GM19238 (cell line): ENCODE results near the gene IMMP2L.

Experiments
- DNase-seq: peaks from one replicate; pipeline ENCODE4 v3.0.0; 2011; ENCODE audit warnings: low spot score; ENCODE audit not compliant: insufficient read length

IMMP2L gene

DNA sequence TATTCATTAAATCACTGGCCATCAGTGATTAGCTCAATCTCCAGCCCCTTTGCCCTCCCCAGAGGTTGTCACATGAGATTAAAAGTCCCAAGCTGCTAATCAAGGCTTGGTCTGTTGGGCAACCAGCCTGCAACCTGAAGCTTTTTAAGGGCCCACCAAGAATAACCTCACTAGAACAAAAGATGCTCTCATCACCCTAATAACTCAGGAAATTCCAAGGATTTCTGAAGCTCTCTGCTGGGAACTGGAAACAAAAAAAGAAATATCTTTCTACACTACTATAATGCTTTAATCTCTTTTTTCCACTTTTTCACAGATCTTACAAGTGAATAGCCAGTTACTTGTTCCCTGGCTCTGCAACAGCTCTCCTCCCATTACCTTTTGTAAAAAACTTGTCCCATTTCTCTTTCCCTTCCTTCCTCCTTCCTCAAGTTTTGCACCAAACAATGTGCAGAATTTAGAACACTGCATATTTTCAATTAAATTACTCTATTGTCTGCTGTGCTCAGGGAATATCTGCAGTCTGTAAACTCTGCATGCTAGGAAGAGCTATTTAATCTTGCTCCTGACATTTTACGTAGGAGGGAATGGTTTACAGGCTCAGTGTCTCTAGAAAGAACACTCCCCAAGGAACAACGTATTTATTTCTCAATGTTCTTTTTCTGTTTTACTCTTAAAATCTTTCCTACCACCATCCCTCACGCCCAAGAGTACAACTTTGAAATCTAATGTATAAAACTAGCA, 169.1 kb downstream of the IMMP2L start:
- no peak for DNase-seq

DNA sequence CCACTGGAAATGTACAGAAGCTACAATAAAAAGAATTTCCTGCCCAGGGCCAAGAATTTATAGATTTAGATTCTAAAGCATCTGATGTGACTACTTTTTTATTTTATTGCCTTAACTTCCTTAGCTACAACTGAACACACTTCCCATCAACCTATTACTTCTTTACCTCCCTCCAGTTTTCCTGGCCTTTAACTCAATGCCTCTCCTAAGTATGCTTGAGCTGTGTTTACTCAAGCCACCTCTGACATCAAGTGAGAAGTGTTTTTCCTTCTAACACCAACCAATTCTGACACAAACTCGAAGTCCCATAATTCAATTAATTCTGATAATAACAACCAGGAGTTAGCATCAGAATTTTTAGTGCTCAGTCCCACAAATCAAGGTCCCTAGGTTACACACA, 170.0 kb downstream of the IMMP2L start:
- no peak for DNase-seq

DNA sequence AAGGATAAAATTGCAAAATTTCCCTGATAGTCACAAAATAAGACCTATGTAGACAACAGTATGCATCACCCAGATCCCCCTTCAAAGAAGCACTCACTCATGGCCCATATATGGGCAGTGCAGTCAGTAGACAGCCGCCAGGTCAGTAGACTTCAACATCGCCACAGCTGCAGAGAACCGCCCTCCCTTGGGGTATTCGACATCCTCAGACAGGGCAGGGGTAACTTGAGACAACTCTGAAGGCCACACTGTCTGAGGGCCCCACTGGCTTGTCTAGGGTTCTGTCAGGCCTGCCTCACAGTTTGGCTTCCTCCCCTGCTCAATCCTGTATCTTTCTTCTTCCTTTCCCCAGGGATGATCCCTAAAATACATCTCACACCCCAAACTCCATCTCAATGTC, 172.3 kb downstream of the IMMP2L start:
- no peak for DNase-seq

DNA sequence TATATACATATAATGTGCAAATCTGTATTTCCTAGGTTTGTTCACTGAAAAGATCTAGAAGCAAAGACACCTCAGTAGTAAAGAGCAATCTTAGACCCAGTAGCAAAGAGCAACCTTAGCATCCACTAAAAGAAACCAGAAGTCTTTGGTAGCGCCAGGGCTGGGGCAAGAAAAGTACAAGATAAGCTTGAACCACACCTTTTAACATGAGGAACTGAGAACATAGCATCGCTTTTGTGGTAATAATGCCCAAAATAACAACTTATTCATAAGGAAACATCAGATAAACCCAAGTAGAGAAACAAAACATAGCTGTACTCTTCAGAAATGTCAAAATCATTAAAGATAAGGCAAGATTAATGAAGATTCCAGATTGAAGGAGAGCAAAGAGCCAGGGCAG, 173.4 kb downstream of the IMMP2L start:
- no peak for DNase-seq

DNA sequence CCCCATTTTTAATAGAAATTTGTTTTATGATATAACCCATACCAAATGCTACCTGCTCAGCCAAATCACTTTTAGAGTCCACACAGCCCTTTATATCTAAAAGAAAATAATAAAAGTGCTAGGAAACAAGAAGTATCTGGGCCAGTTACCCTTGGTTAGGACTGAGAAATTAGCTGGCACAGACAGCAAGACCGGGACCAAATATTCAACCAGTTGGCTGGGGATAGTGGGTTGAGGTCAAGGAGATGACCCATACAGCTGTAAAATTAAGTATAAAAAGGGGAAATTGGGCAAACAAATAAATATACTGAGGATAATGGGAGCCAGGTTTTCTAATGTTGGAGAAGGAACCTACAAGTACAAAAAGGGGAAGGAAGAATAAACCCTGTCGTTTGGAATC, 174.3 kb downstream of the IMMP2L start:
- DNase-seq: no peak

DNA sequence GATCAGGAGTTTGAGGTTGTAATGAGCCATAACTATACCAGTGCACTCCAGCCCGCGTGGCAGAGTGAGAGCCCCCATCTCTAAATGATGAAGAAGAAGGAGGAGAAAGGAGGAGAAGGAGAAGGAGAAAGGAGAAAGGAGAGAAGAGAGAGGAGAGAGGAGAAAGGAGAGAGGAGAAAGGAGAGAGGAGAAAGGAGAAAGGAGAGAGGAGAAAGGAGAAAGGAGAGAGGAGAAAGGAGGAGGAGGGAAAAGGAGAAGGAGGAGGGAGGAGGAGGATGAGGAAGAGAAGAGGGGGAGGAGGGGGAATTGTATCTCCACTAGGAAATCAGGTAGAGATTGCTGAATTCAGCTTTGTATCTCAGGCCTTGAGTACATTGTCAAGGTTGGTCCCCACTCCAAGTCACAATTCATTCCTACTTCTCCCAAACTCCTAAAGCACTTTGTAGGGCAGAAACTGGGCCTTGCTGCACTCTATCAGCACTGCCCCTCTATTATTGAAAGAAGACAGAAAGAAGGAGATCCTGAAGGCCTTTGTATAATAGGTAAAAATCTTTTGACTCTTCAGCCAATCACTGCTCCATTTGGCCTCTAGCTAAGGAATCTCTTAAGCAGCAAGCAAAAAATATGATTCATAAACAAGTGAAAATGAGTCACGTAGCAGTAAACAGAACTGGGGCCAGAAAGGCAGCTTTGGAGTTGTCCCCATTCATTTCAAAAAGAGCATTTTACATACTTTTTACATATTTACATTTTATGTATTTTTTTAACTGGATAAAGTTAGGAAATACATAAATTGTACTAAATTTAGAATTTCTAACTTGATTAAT, 178.0 kb downstream of the IMMP2L start:
- DNase-seq: no peak

DNA sequence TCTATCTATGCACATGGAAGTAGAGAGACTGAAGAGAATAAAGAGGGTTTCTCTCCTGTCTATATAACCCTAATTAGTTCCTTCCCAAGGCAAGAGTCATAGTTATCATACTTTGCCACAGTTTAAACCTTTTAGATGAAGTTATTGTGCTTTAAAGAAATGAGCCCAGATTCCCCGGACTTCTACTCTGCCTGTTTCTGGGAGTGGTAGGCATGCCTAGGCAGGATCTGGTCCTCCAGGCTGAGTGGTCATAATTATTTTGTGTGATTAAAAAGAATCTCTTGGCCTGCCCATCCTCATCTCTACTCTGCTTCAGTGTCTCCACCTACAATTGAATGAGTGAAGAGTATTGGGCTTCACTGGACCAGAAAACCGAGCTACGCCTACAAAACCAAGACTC, 179.2 kb downstream of the IMMP2L start:
- DNase-seq: no peak

DNA sequence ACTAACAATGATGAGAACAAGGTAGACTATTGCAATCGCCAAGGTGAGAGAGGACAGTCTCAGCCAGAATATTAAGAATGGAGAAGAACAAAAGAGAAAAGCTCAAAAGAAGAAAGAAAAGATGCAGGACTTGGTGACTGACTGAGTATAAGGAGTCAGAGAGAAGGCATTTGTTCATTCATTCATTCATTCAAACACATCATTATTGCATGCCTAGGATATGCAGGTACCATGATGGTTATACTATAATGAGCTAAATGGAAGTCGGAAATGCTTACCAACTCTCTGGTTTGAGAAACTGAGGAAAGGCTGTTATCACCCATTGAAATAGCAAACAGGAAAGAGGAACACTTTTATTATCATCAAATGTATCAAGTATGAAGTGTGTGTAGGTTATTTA, 180.7 kb downstream of the IMMP2L start:
- no peak for DNase-seq

DNA sequence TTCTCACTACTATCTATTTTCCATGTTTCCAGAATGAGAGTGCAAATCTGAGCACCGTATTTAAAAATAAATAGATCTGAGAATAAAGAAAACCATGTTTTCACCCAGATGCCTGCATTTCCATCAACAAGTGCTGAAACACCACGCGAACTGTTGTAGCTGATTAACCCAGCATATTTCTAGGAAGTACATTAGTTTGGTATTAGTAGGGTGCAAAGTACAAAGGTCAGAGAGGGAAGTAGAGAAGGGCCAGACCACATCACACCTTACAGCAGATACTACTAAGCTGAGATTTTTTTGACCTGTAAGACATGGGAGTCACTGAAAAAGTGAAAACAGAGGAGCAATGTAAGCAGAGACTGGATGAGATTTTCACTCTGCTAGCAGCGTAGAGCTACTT, 181.3 kb downstream of the IMMP2L start:
- no peak for DNase-seq

DNA sequence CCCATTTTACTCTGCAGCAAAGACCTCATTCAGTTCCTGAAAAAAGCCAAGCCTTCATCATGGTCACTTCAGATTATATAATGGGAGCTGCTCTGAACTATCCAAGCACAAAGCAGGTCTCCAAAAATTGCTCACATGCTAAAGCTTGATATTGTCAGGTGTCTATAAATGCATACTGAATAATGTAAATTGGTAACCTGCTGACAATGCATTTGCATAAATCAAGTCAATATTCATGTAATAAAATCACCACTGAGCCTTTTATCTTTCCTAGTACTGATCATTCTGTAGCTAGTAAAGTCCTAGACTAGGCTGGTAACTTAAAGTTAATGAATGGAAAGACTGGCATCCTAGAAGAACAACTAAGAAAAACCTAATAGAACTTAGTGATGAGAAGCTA, 188.3 kb downstream of the IMMP2L start:
- no peak for DNase-seq

DNA sequence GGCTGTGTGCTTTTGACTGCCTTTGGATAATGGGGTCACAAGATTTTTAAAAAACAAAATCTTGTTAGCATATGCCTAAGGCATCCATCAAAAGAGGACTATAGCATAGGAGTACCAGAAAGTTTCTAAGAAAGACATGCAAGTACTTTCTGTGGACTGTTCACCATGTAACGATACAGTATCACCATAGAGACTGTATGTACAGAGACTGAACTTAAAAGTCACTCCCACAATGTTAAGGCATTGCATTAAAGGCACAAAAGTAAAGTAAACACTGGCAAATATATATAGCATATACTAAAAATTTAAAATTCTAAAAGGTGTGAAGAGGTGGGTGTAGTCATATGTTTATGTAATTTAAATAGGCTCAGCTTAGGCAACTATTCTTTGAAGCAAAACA, 190.9 kb downstream of the IMMP2L start:
- no peak for DNase-seq

DNA sequence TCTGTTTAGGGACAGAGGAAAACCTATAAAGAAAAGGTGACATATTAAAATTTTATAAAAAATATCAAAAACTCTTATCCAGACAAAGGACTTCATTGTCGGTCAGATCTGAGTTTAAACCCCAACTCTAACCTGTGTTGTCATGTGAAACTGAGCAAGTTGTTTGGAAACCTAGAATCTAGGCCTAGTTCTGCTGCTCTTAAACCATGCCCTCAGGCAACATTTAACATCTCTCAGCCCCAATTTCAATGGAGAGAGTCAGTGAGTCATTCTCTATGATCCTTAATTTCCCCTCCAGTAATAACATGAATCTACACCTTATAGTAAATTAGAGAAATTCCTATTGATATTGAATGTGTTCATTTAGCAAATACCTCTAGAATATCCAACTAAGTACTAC, 192.3 kb downstream of the IMMP2L start:
- no peak for DNase-seq

DNA sequence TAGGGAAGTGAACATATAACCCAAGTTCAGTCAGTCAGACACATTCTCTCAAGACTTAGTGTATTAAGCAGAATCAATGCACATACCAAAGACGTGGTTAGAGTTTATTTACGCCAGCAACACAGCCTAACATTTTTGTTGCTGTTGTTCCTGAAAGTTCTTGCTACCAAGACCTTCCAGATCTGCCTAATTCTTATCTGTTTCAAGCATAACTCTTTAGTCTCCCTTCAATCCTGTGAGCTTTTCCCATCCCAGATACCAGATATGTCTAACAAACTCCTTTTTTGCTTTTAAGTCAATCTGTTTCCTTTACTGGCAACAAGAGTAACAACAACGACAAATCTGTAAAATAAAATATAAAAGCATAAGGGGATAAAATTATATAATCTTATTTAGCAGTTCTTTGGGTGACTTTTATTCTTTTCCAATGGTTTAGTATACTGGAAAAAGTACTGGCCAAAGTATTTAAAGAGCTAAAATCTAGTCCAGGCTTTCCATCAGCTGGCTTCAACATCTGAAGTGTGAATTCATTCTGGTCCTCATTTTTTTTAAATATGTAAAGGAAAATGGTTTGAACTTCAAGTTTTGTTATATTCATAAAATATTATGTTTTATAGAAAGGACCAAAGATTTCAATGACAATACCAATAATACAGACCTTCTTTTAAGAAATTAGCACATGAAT, 193.8 kb downstream of the IMMP2L start:
- no peak for DNase-seq

DNA sequence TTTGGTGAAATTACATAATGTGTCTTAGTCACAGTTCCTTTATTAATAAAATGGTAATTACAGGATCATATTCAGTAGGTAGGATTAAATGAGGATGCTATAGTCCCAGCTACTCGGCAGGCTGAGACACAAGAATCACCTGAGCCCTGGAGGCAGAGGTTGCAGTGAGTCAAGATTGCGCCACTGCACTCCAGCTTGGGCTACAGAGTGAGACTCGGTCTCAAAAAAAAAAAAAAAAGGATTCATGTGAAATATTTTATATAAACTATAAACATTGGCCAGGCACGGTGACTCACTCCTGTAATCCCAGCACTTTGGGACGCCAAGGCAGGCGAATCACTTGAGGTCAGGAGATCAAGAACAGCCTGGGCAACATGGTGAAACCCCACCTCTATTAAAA, 197.9 kb downstream of the IMMP2L start:
- DNase-seq: no peak

DNA sequence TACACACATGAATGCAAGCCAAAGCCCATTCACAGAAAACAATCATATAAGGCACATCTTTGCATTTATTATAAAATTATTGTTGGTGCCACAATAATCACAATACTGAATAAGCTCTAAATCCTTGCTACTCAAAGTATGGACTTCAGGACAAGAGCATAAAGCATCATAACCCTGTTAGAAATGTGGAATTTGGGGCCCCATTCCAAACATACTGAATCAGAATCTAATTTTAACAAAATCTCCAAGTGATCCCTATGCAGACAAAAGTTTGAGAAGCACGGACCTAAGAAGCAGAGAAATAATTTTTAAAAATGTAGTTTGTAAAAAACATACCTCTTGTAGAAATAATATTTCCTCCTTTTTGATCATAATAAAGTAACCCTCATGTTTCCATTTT, 199.2 kb downstream of the IMMP2L start:
- DNase-seq: no peak

DNA sequence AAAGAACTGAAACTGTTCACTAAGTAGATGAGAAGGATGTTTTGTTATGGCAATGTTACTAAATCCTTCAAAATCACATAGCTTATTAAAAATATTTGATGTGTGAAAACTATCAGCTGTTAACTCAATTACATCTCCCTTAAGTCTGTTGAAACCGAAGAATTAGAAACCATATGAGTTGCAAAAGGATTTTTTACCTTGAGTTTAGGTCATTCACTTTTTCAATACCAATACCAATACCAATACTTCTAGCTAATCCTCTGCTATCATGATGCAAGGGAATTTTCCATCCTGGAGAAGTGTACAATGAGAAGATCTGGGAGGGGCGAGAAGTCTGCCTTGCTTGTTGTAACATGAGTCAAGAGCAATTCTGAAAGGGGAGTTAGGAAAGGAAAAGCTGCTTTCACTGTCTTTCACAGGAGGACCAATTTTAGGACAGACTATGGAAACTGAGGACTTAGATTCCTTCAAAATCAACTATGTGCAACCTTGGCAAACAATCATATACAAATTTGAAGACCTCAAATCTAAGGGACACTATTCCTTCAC, 199.7 kb downstream of the IMMP2L start:
- DNase-seq: no peak

DNA sequence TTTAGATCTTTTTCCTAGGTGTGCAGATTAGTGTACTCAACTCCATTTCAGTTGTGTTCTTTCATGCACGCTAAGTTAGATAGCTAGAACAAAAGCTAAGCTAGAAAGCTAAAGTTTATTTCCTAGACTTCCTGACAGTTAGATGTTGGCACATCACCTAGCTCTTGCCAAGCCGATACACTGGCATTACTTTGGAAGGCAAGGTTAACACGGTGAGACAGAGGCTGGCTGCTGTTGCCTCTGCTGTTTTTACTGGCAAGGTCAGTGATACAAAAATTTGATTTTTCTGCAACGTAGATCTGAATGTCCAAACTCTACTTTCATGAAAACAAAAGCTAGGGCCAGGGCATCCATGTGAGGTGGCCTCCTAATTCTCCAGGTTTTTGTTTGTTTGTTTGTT, 203.4 kb downstream of the IMMP2L start:
- DNase-seq: no peak

DNA sequence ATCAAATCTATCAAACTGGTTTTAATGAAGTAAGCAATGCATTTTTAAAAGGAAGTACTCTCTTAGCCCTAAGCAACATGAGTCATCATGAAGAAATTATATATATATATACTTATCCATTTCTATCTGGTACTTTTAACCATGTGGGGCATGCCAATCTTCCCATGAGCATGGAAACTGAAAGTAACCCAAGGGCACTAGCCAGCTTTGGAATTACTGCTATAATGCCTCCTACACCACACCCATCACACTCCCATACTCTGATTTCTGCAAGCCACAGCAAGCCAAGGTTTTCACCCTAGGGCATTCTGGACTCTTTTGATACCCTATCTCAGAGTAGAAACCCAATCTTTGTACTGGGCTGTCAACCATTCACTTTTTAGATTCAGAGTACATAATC, 204.6 kb downstream of the IMMP2L start:
- no peak for DNase-seq

DNA sequence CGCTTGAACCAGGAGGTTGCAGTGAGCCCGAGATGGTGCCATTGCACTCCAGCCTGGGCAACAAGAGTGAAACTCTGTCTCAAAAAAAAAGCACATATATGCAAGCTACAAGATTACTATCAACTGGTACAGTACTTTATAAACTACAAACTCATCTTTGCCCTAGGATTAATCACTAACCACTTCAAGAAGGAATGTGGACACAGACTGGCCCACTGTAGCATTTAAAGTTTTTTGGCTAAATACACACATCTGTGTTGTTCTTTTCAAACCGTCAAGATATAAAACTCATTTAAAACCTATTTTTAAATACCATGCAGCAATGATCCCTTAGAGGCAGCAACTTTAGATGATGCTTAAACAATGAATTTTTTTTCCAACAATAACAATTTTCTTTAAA, 205.4 kb downstream of the IMMP2L start:
- no peak for DNase-seq

DNA sequence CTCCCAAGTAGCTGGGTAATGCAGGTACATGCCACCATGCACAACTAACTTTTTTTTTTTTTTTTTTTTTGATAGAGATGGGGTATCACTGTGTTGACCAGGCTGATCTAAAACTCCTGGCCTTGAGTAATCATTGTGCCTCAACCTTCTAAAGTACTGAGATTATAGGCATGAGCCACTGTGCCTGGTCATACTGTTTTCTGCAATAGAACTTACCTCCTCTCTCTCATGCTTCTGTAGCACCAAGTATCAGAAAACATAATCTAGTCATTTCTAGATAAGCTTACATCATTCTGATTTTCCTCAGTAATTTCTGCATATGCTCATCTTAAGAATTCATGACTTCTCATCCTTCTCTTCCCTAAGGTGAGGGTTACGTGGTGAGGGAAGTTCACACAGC, 210.0 kb downstream of the IMMP2L start:
- DNase-seq: no peak

DNA sequence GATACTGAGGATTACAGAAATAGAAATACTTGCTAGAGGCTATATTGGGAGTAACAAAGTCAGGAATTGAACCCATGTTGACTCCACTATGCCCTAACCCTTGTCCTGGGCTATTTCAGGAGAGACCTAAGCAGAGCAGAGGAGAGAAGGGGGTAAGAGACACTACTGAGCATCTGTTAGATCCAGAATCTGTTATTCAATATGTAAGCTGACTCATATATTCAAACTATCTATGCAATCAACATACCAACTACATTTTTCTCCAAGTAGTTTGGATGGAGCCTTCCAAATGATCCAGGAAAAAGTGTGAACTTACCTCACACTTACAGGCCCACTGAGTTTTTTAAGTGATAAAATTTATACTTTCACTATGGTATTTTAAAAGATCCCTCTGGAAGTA, 216.1 kb downstream of the IMMP2L start:
- no peak for DNase-seq

DNA sequence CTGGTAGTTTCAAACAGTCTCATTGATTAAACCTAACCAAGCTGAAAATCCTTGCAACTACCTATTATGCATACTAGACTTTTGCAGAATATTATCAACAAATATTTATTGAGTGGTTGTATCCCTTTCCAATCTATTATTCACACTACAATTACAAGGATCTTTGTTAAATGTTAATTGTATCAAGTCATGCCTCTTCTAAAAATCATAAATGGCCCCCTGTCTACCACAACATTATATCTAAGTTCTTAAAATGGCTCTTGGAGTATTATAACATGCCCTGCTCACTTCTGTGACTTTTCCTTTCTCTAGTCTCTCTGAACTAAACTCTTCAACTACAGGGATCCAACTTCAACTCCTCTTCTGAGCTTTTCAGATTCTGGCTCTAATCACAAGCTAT, 219.3 kb downstream of the IMMP2L start:
- DNase-seq: no peak
